Pancreas (tissue), 10 donors: ENCODE measurements around the gene UCKL1. TPM values are rescaled to one million over a fixed set of nuclear protein-coding genes. Genes with fewer than 3 reads are reported as not detected.
A peak's percentile ranks its signal among the peaks of the same experiment; 100 is the strongest.

ENCODE experiments used
- ATAC-seq, 4 donors: fragments of 200-7000 bp; cut with Tn5 transposase; one replicate each; pipeline versions ENCODE4 v1.8.0 to v1.9.1; 2020; ENCODE audit warnings: mild to moderate bottlenecking in 4 of 4, moderate library complexity in 4 of 4
- DNase-seq, 6 donors: peaks; one replicate each; pipeline ENCODE4 v3.0.0-alpha.2; 2020
- FAIRE-seq: peaks from 2 replicates; lab custom pipeline; 2012; peaks lifted over from hg19 to GRCh38; lab: Jason Lieb, UNC
- H3K27ac ChIP-seq, 4 donors: fragments of 200-600 bp; sonication (generic); 1 replicate in 3 of 4; 2 replicates in 1 of 4; pipeline versions ENCODE4 v1.5.0 to v1.8.0; 2020
- H3K27me3 ChIP-seq, 4 donors: fragments of 200-600 bp; one replicate each; pipeline ENCODE4 v1.8.0; 2021
- H3K36me3 ChIP-seq, 3 donors: fragments of 200-600 bp; sonication (generic) in 1 of 3; one replicate each; pipeline versions ENCODE4 v1.5.0 to v1.8.0; 2020 to 2021
- H3K4me1 ChIP-seq, 3 donors: fragments of 200-600 bp; one replicate each; pipeline ENCODE4 v1.8.0; 2021
- H3K4me3 ChIP-seq, 4 donors: fragments of 200-600 bp; sonication (generic) in 2 of 4; one replicate each; pipeline versions ENCODE4 v1.5.0 to v1.8.0; 2020 to 2021
- H3K9me3 ChIP-seq, 4 donors: fragments of 200-600 bp; one replicate each; pipeline ENCODE4 v1.8.0; 2021
- CTCF ChIP-seq, 4 donors: fragments of 200-600 bp; sonication (generic) in 3 of 4; IDR thresholded peaks; one replicate each; pipeline versions ENCODE4 v1.5.0 to v1.8.0; 2021; ENCODE audit warnings: antibody characterized with exemption in 4 of 4
- WGBS, 2 donors: extraction: QIAGEN DNeasy Blood & Tissue Kit; methylation state at CpG; one replicate each; pipeline ENCODE4 v1.1.7; 2013; 5-methylcytosine and 5-hydroxymethylcytosine counted together
- intact Hi-C, 3 donors: fragments of 100-400 bp; cut with DNase I; formaldehyde crosslinking; loops; one replicate each; pipeline versions ENCODE4 v1.11.1 to v1.14.2; 2022
- polyA plus RNA-seq, 2 donors: library from polyadenylated mRNA; stranded (reverse); fragments of 200-250 nt; gene quantifications; one replicate each; pipeline ENCODE4 v1.2.3, GENCODE V29; 2013
- total RNA-seq, 6 donors: library from RNA; stranded (reverse); fragmentation: NEBNext Ultra II Directional in 4 of 6; extraction: Animal tissue kit (Norgen Biotek cat#: 25700) in 4 of 6; gene quantifications; one replicate each; pipeline versions ENCODE4 v1.2.1 to v1.2.4, GENCODE V29; 2021 to 2023
- donor health status: healthy with polysubstance abuse.
- donor health status: DM: no; HTN: no; CAD: no; lungs with moderate emphysema.
- donor health status: DM: no; HTN: no; CAD: no.
- donor health status: control.
- donor health status: control.
- donor health status: Bipolar disorder and iron deficiency.
- donor health status: DM: yes; HTN: yes; CAD: no.
- donor health status: DM: no; HTN: no; CAD: no.
- donor health status: DM: no; HTN: no; CAD: no.
- donor health status: DM: yes; HTN: yes; CAD: no.

Gene UCKL1
- total and polyA plus RNA-seq, 8 donors, result 13.9 to 84.7 (median 18.1) TPM

GRCh38 chr20:63944078-63944941 lies 11.9 kb downstream of the UCKL1 start:
- peak in 5 of 6 donors; percentile 10 to 81 (median 56) for DNase-seq
- H3K4me3 ChIP-seq, result no peak overlapping the region
- TF ChIP-seq CTCF (IDR thresholded peaks at IDR 0.05), result no peak
- H3K9me3 ChIP-seq, result no peaks in the 10 kb centered on the region
- intact Hi-C loops, result no loop called here
- no peak overlapping the region for H3K27ac ChIP-seq
- FAIRE-seq, result no peak
- H3K27me3 ChIP-seq, result no peaks in the 10 kb centered on the region
- peaks cover 4 to 12% (median 7%) of the 10 kb centered on the region in 3 donors for H3K4me1 ChIP-seq
- no peak for ATAC-seq
- WGBS, 2 donors, result 88 to 93% methylated on average over 35 of the region's 35 CpGs
- peaks cover 3 to 48% (median 17%) of the 10 kb centered on the region in 3 donors for H3K36me3 ChIP-seq

GRCh38 chr20:63943808-63944077 lies 12.5 kb downstream of the UCKL1 start:
- no peak for TF ChIP-seq CTCF (IDR thresholded peaks at IDR 0.05)
- peaks cover 3 to 48% (median 17%) of the 10 kb centered on the region in 3 donors for H3K36me3 ChIP-seq
- peaks cover 1 to 6% (median 2%) of the 10 kb centered on the region in 3 donors for H3K4me1 ChIP-seq
- no peak overlapping the region for H3K4me3 ChIP-seq
- ATAC-seq (no peak), FAIRE-seq (no peak), DNase-seq (peak in 1 of 6 donors; percentile 80)
- no peaks in the 10 kb centered on the region for H3K9me3 ChIP-seq
- WGBS, 2 donors, result 90 to 94% methylated on average over 3 of the region's 3 CpGs
- intact Hi-C loops, result no loop called here
- no peaks in the 10 kb centered on the region for H3K27me3 ChIP-seq
- H3K27ac ChIP-seq, result no peak overlapping the region

- peaks cover 0 to 3% (median 0%) of the 10 kb centered on the region in 3 donors for H3K4me1 ChIP-seq
- DNase-seq, result peak in 4 of 6 donors; percentile 12 to 82 (median 48)
- 72 to 77% methylated on average over 18 to 19 of the region's 19 CpGs for WGBS, 2 donors
- H3K9me3 ChIP-seq, result no peaks in the 10 kb centered on the region
- no peak overlapping the region for H3K4me3 ChIP-seq
- no peaks in the 10 kb centered on the region for H3K27me3 ChIP-seq
- no peak for FAIRE-seq
- no peak for TF ChIP-seq CTCF (IDR thresholded peaks at IDR 0.05)
- ATAC-seq, result peak in 1 of 4 donors; percentile 1
- no peak overlapping the region for H3K27ac ChIP-seq
- H3K36me3 ChIP-seq, result peaks cover 3 to 48% (median 17%) of the 10 kb centered on the region in 3 donors
- intact Hi-C loops, result no loop called here
These were observed 13.0 kb downstream of the UCKL1 start for GRCh38 chr20:63942969-63943807.

- Histone ChIP-seq H3K9me3 (no peaks in the 10 kb centered on the region), H3K27ac (no peak overlapping the region), H3K4me3 (no peak overlapping the region), H3K27me3 (no peaks in the 10 kb centered on the region), H3K36me3 (peaks cover 3 to 48% (median 17%) of the 10 kb centered on the region in 3 donors), H3K4me1 (no peaks in the 10 kb centered on the region)
- peak in 2 of 6 donors; percentile 25 to 67 for DNase-seq
- intact Hi-C loops, result no loop called here
- 76 to 85% methylated on average over 28 of the region's 30 CpGs for WGBS, 2 donors
- no peak for TF ChIP-seq CTCF (IDR thresholded peaks at IDR 0.05)
- no peak for FAIRE-seq
- no peak for ATAC-seq
These were observed 13.8 kb downstream of the UCKL1 start for GRCh38 chr20:63942250-63942951.
